Psoas muscle (tissue), 8 donors: ENCODE data around the gene OR52E4. TPM values are rescaled to one million over a fixed set of nuclear protein-coding genes. Genes with fewer than 3 reads are reported as not detected.

Source experiments
- ATAC-seq, 4 donors: fragments of 200-7000 bp; cut with Tn5 transposase; one replicate each; pipeline ENCODE4 v1.9.1; 2020; ENCODE audit warnings: moderate library complexity in 3 of 4, mild to moderate bottlenecking in 2 of 4
- DNase-seq, 2 donors: peaks; one replicate each; pipeline ENCODE4 v3.0.0-alpha.2; 2020
- H3K27ac ChIP-seq: fragments of 200-600 bp; one replicate; pipeline ENCODE4 v1.8.0; 2022
- H3K27me3 ChIP-seq, 3 donors: fragments of 200-600 bp in 1 of 3; one replicate each; pipeline versions ENCODE4 v1.6.1 to v1.8.0; 2013 to 2022; ENCODE audit warnings: low read length in 2 of 3, mild to moderate bottlenecking in 2 of 3, moderate library complexity in 1 of 3; ENCODE audit not compliant: insufficient read depth in 3 of 3
- H3K36me3 ChIP-seq, 2 donors: fragments of 200-600 bp in 1 of 2; one replicate each; pipeline versions ENCODE4 v1.6.1 to v1.8.0; 2013 to 2022; ENCODE audit warnings: low read depth in 1 of 2, mild to moderate bottlenecking in 1 of 2, moderate library complexity in 1 of 2; ENCODE audit not compliant: insufficient read depth in 1 of 2
- H3K4me1 ChIP-seq: fragments of 200-600 bp; one replicate; pipeline ENCODE4 v1.8.0; 2022
- H3K4me3 ChIP-seq: fragments of 200-600 bp; one replicate; pipeline ENCODE4 v1.8.0; 2022; ENCODE audit warnings: mild to moderate bottlenecking
- H3K9me3 ChIP-seq: fragments of 200-600 bp; one replicate; pipeline ENCODE4 v1.8.0; 2022
- CTCF ChIP-seq: fragments of 200-600 bp; IDR thresholded peaks from one replicate; pipeline ENCODE4 v1.8.0; 2022; ENCODE audit warnings: antibody characterized with exemption
- WGBS, 3 donors: extraction: QIAGEN DNeasy Blood & Tissue Kit; methylation state at CpG; one replicate each; pipeline versions ENCODE4 v1.1.6 to v1.1.7; 2013; 5-methylcytosine and 5-hydroxymethylcytosine counted together
- intact Hi-C, 2 donors: fragments of 100-400 bp; cut with DNase I; formaldehyde crosslinking; loops; one replicate each; pipeline versions ENCODE4 v1.11.0 to v1.14.2; 2022
- polyA plus RNA-seq, 3 donors: library from polyadenylated mRNA; stranded (reverse); fragments of 200-250 nt; gene quantifications; one replicate each; pipeline ENCODE4 v1.2.3, GENCODE V29; 2013
- total RNA-seq, 4 donors: library from RNA; stranded (reverse); fragmentation: NEBNext Ultra II Directional in 2 of 4; extraction: Animal tissue kit (Norgen Biotek cat#: 25700) in 2 of 4; gene quantifications; one replicate each; pipeline versions ENCODE4 v1.2.1 to v1.2.4, GENCODE V29; 2021 to 2023
- donor health status: healthy with polysubstance abuse.
- donor health status: DM: no; HTN: no; CAD: no; lungs with moderate emphysema.
- donor health status: Bipolar disorder and iron deficiency.
- donor health status: healthy.
- donor health status: DM: yes; HTN: yes; CAD: no.
- donor health status: DM: no; HTN: no; CAD: no.
- donor health status: DM: no; HTN: no; CAD: no.
- donor health status: DM: yes; HTN: yes; CAD: no.

Gene OR52E4
- total and polyA plus RNA-seq, 7 donors, result not detected

DNA sequence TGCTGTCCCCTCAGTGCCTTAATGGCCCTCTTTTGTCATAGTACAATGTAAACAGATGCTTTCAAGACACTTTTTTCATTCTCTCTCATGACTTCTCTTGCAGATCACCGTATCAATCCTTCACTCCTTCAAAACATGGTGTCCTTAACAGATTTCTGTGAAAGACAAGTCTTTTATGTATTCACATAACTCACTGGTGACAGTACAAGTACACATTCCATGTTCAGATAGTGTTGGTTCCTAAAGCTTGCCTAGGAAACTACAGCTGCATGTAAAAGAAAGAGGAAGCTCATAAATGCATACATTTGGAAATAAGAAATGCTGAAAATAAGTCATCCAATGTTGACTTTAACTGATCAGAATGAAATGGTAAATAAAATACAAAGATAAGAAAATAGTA, 33.7 kb upstream of the OR52E4 start:
- no peak for ATAC-seq
- intact Hi-C loops, result no loop called here
- TF ChIP-seq CTCF, result no peak
- Histone ChIP-seq H3K27ac (no peak overlapping the region), H3K4me3 (no peak overlapping the region), H3K36me3 (no peaks in the 10 kb centered on the region), H3K27me3 (no peaks in the 10 kb centered on the region), H3K4me1 (no peaks in the 10 kb centered on the region), H3K9me3 (no peaks in the 10 kb centered on the region)
- 41 to 57% (median 55%) methylated on average over 1 of the region's 1 CpG for WGBS, 3 donors
- no peak for DNase-seq

DNA sequence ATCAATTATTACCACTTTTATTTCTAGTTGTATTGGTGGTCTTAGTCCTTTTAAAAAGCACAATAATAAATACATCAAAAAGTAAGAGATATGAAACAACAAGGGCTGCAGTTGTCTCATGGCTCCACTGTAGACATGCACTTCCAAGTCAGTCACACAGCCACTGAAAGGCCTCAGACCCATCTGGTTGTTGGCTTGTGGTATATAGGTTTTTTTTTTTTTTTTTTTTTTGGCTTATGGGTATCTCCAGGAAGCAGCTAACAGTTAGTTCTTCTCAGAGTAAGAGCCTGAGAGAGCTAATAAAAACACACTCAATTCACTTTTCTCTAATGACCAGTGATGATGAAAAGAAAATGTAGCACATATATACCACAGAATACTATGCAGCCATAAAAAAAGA, 32.7 kb upstream of the OR52E4 start:
- H3K36me3 ChIP-seq, result no peaks in the 10 kb centered on the region
- intact Hi-C loops, result no loop called here
- ATAC-seq (no peak), DNase-seq (no peak)
- H3K4me3 ChIP-seq, result no peak overlapping the region
- H3K27me3 ChIP-seq, result no peaks in the 10 kb centered on the region
- no peak overlapping the region for H3K27ac ChIP-seq
- no peaks in the 10 kb centered on the region for H3K4me1 ChIP-seq
- no peaks in the 10 kb centered on the region for H3K9me3 ChIP-seq
- no peak for TF ChIP-seq CTCF

GRCh38 chr11:5851002-5851401, 29.4 kb upstream of the OR52E4 start:
- H3K27me3 ChIP-seq, result no peaks in the 10 kb centered on the region
- TF ChIP-seq CTCF, result no peak
- peaks cover 6% of the 10 kb centered on the region for H3K9me3 ChIP-seq
- no peak overlapping the region for H3K27ac ChIP-seq
- H3K4me1 ChIP-seq, result no peaks in the 10 kb centered on the region
- intact Hi-C loops, result loop anchor here in 1 of 2 donors (10.0 kb wide), 1 partner anchor 1734 kb away; no protein-coding TSS in a partner anchor
- H3K4me3 ChIP-seq, result no peak overlapping the region
- ATAC-seq (no peak), DNase-seq (no peak)
- 95 to 98% (median 97%) methylated on average over 1 of the region's 1 CpG for WGBS, 3 donors
- H3K36me3 ChIP-seq, result no peaks in the 10 kb centered on the region

DNA sequence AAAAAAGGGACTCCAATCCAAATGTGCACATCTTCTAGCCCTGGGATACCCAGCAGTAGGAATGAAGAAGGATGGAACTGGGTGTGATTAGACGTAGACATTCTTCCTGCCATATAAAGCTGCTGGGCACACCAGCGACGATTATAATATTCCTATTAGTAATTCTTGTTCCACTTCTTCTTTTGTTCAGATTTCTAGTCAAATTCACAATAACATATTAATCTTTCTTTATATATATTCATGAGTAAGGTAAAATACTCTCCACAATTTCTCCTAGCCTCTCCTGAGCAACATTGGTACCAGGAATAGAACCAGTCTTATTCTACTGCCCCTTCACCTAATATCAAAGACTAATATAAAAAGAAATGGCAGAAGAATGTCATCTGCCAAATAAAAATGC, 22.8 kb upstream of the OR52E4 start, which contains the start of gene OR52E8:
TSS of gene OR52E8 (minus strand) at position 101 of the 400 bp plus-strand sequence. CDS start at position 101, 0 bp downstream.
- 93 to 95% (median 94%) methylated on average over 3 of the region's 3 CpGs for WGBS, 3 donors
- Histone ChIP-seq H3K27me3 (no peaks in the 10 kb centered on the region), H3K4me1 (no peaks in the 10 kb centered on the region), H3K9me3 (peaks cover 6% of the 10 kb centered on the region), H3K4me3 (no peak within 1 kb of the TSS), H3K27ac (no peak within 1 kb of the TSS), H3K36me3 (no peaks in the 10 kb centered on the region)
- DNase-seq (no peak), ATAC-seq (no peak)
- no peak for TF ChIP-seq CTCF
- intact Hi-C loops, result loop anchor here in 1 of 2 donors (10.0 kb wide), 1 partner anchor 1727 kb away; no protein-coding TSS in a partner anchor

GRCh38 chr11:5865826-5866225, 14.6 kb upstream of the OR52E4 start:
- no peak for ATAC-seq
- DNase-seq, result no peak
- WGBS, 3 donors, result 64 to 74% (median 72%) methylated on average over 2 of the region's 2 CpGs
- no peaks in the 10 kb centered on the region for H3K4me1 ChIP-seq
- peaks cover 3% of the 10 kb centered on the region for H3K9me3 ChIP-seq
- H3K4me3 ChIP-seq, result no peak overlapping the region
- no peaks in the 10 kb centered on the region for H3K27me3 ChIP-seq
- TF ChIP-seq CTCF, result no peak
- H3K36me3 ChIP-seq, result no peaks in the 10 kb centered on the region
- no peak overlapping the region for H3K27ac ChIP-seq
- intact Hi-C loops, result no loop called here
